Measurements from ENCODE around the gene DDX60. TPM values are rescaled to one million over a fixed set of nuclear protein-coding genes. Genes with fewer than 3 reads are reported as not detected.
A peak's percentile ranks its signal among the peaks of the same experiment; 100 is the strongest.
"Not testable (repeated sequence)": the region's sequence is repeated elsewhere in the genome, so short reads cannot be mapped to it uniquely, and the experiment has no call there.

Gene DDX60
- total and polyA plus RNA-seq, 7 experiments from 2014 or later, result 15.8 to 121 (median 29.0) TPM

DNA sequence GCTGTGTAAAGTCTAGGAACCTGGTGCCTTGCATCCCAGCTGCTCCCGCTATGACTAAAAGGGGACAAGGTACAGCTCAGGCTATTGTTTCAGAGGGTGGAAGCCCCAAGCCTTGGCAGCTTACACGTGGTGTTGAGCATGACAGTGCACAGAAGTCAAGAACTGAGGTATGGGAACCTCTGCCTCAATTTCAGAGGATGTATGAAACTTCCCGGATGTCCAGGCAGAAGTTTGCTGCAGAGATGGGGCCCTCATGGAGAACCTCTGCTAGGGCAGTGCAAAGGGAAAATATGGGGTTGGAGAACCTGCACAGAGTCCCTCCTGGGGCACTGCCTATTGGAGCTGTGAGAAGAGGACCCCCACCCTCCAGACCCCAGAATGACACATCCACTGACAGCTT lies 76.6 kb downstream of the DDX60 start:
- Histone ChIP-seq H3K4me1 (ENCODE audit: control insufficient read depth in 2 of 2, insufficient read depth in 2 of 2, low read length in 2 of 2) (peaks cover 0 to 4% of the 10 kb centered on the region in 2 donors), H3K9me3 (ENCODE audit: control insufficient read depth in 2 of 3, low read length in 3 of 3) (peaks cover 0 to 6% (median 0%) of the 10 kb centered on the region in 3 experiments), H3K4me3 (ENCODE audit: low read length) (no peak overlapping the region), H3K36me3 (ENCODE audit: control insufficient read depth in 2 of 3, insufficient read depth in 3 of 3, low read length in 3 of 3) (peaks cover 0 to 52% (median 12%) of the 10 kb centered on the region in 3 experiments), H3K27ac (ENCODE audit: low read depth, low read length) (no peak overlapping the region), H3K27me3 (ENCODE audit: control insufficient read depth in 2 of 2, insufficient read depth in 2 of 2, low read length in 2 of 2) (no peaks in the 10 kb centered on the region)
- Mint-ChIP-seq H3K27me3 (no peaks in the 10 kb centered on the region), H3K27ac (no peak overlapping the region), H3K4me1 (peaks cover 0 to 19% (median 9%) of the 10 kb centered on the region in 7 donors), H3K4me3 (no peak overlapping the region), H3K9me3 (peaks cover 3 to 25% (median 17%) of the 10 kb centered on the region in 11 donors), H3K36me3 (peaks cover 32 to 85% (median 79%) of the 10 kb centered on the region in 5 donors)
- ChIA-PET POLR2A (no interaction called here), CTCF (no interaction called here)
- no peak for DNase-seq
- ATAC-seq, result no peak
- intact Hi-C loops (cut with micrococcal nuclease), result no loop called here

DNA sequence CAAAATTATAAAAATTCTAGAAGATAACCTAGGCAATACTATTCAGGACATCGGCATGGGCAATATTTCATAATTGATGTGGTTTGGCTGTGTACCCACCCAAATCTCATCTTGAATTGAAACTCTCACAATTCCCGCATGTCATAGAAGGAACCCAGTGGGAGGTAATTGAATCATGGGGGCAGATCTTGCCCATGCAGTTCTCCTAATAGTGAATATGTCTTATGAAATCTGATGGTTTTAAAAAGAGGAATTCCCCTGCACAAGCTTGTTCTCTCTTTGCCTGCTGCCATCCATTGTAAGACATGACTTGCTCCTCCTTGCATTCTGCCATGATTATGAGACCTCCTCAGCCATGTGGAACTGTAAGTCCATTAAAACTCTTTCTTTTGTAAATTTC lies 77.7 kb downstream of the DDX60 start:
- Mint-ChIP-seq H3K36me3 (peaks cover 23 to 81% (median 72%) of the 10 kb centered on the region in 5 donors), H3K9me3 (peaks cover 3 to 25% (median 15%) of the 10 kb centered on the region in 11 donors), H3K27ac (no peak overlapping the region), H3K4me3 (no peak overlapping the region), H3K4me1 (peaks cover 0 to 19% (median 9%) of the 10 kb centered on the region in 7 donors), H3K27me3 (no peaks in the 10 kb centered on the region)
- Histone ChIP-seq H3K4me1 (ENCODE audit: control insufficient read depth in 2 of 2, insufficient read depth in 2 of 2, low read length in 2 of 2) (peaks cover 0 to 4% of the 10 kb centered on the region in 2 donors), H3K36me3 (ENCODE audit: control insufficient read depth in 2 of 3, insufficient read depth in 3 of 3, low read length in 3 of 3) (peaks cover 0 to 43% (median 7%) of the 10 kb centered on the region in 3 experiments), H3K27ac (ENCODE audit: low read depth, low read length) (no peak overlapping the region), H3K4me3 (ENCODE audit: low read length) (no peak overlapping the region), H3K9me3 (ENCODE audit: control insufficient read depth in 2 of 3, low read length in 3 of 3) (peaks cover 0 to 6% (median 0%) of the 10 kb centered on the region in 3 experiments), H3K27me3 (ENCODE audit: control insufficient read depth in 2 of 2, insufficient read depth in 2 of 2, low read length in 2 of 2) (no peaks in the 10 kb centered on the region)
- POLR2A ChIA-PET, result no interaction called here
- ATAC-seq (no peak), DNase-seq (no peak)
- CTCF ChIA-PET, result no interaction called here
- intact Hi-C loops (cut with micrococcal nuclease), result no loop called here

DNA sequence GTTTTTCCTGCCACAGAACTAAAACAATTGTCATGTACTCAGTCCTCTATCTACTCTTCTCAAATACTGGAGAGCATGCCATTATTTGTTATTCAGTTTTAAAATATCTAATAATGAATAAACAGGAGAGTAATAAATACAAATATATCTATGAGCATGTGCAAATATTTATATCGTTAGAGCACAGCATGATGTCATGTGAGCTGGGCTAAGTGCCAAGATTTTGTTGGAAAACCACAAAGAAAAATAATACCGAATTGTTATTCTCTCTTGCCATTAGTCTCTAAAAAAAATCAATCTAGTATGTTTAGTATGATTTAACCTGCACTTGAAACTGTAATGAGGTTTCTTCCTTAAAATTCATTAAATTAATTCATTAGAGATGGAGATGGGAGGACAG lies 97.3 kb downstream of the DDX60 start:
- Mint-ChIP-seq H3K9me3 (peaks cover 0 to 16% (median 5%) of the 10 kb centered on the region in 11 donors), H3K4me1 (peaks cover 0 to 7% (median 0%) of the 10 kb centered on the region in 7 donors), H3K27ac (peak overlapping the region in 3 of 9 donors; percentile 6 to 21 (median 21)), H3K27me3 (no peaks in the 10 kb centered on the region), H3K36me3 (peaks cover 35 to 84% (median 74%) of the 10 kb centered on the region in 5 donors), H3K4me3 (no peak overlapping the region)
- intact Hi-C loops (cut with micrococcal nuclease), result no loop called here
- ATAC-seq (no peak), DNase-seq (no peak)
- ChIA-PET POLR2A (no interaction called here), CTCF (no interaction called here)
- Histone ChIP-seq H3K9me3 (ENCODE audit: control insufficient read depth in 2 of 3, low read length in 3 of 3) (no peaks in the 10 kb centered on the region), H3K27me3 (ENCODE audit: control insufficient read depth in 2 of 2, insufficient read depth in 2 of 2, low read length in 2 of 2) (no peaks in the 10 kb centered on the region), H3K36me3 (ENCODE audit: control insufficient read depth in 2 of 3, insufficient read depth in 3 of 3, low read length in 3 of 3) (peaks cover 15 to 38% (median 15%) of the 10 kb centered on the region in 3 experiments), H3K4me1 (ENCODE audit: control insufficient read depth in 2 of 2, insufficient read depth in 2 of 2, low read length in 2 of 2) (no peaks in the 10 kb centered on the region), H3K27ac (ENCODE audit: low read depth, low read length) (no peak overlapping the region), H3K4me3 (ENCODE audit: low read length) (no peak overlapping the region)

DNA sequence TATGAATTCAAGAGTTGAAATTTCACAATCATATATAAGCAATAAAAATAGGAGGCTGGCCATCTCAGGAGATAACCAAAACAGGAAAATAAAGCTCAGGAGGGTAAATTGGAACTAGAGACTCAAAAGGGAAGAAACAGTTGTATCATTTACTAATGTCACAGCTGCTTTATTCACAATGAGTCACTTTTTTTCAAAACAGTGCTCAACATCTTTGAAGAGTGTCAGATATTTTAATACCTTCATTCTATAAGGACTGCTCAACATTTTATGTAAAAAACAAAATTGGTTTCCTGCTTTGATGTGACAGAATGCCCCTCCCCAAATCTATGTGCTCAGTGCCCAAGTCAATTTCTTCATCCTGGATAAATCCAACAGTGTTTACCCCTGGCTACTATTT lies 97.7 kb downstream of the DDX60 start:
- DNase-seq, result no peak
- peaks cover 0 to 20% (median 5%) of the 10 kb centered on the region in 11 donors for H3K9me3 Mint-ChIP-seq
- H3K4me1 Mint-ChIP-seq, result peaks cover 0 to 7% (median 0%) of the 10 kb centered on the region in 7 donors
- no peaks in the 10 kb centered on the region for H3K27me3 Mint-ChIP-seq
- H3K27me3 ChIP-seq (ENCODE audit: control insufficient read depth in 2 of 2, insufficient read depth in 2 of 2, low read length in 2 of 2), result no peaks in the 10 kb centered on the region
- peak overlapping the region in 2 of 9 donors; percentile 6 to 21 for H3K27ac Mint-ChIP-seq
- intact Hi-C loops (cut with micrococcal nuclease), result no loop called here
- H3K9me3 ChIP-seq (ENCODE audit: control insufficient read depth in 2 of 3, low read length in 3 of 3), result no peaks in the 10 kb centered on the region
- no peak overlapping the region for H3K27ac ChIP-seq (ENCODE audit: low read depth, low read length)
- CTCF ChIA-PET, result no interaction called here
- H3K36me3 Mint-ChIP-seq, result peaks cover 35 to 88% (median 78%) of the 10 kb centered on the region in 5 donors
- H3K4me3 Mint-ChIP-seq, result no peak overlapping the region
- H3K4me3 ChIP-seq (ENCODE audit: low read length), result no peak overlapping the region
- no peaks in the 10 kb centered on the region for H3K4me1 ChIP-seq (ENCODE audit: control insufficient read depth in 2 of 2, insufficient read depth in 2 of 2, low read length in 2 of 2)
- ATAC-seq, result no peak
- POLR2A ChIA-PET, result no interaction called here
- peaks cover 15 to 42% (median 15%) of the 10 kb centered on the region in 3 experiments for H3K36me3 ChIP-seq (ENCODE audit: control insufficient read depth in 2 of 3, insufficient read depth in 3 of 3, low read length in 3 of 3)

DNA sequence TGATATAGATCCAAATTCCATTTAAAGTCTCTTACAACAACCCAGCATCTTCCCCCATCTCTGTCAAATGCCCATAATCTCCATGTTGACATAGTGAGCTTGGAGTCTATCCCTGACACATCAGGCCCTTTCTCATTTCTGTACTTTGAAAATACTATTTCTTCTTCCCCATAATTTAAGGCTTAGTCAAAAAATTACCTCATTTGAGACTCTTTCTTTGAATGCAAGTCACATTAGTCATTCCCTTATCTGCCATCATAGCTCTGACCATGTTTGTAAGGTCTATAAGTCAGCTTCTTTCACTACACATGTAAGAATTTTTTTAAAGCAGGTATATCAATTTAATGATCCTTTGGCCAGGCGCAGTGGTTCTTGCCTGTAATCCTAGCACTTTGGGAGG lies 99.9 kb downstream of the DDX60 start:
- DNase-seq, result no peak
- ATAC-seq, result no peak
- no peaks in the 10 kb centered on the region for H3K27me3 Mint-ChIP-seq
- H3K9me3 Mint-ChIP-seq, result peaks cover 0 to 42% (median 18%) of the 10 kb centered on the region in 11 donors
- H3K4me3 Mint-ChIP-seq, result no peak overlapping the region
- no peaks in the 10 kb centered on the region for H3K4me1 ChIP-seq (ENCODE audit: control insufficient read depth in 2 of 2, insufficient read depth in 2 of 2, low read length in 2 of 2)
- intact Hi-C loops (cut with micrococcal nuclease), result no loop called here
- H3K9me3 ChIP-seq (ENCODE audit: control insufficient read depth in 2 of 3, low read length in 3 of 3), result no peaks in the 10 kb centered on the region
- no peak overlapping the region for H3K4me3 ChIP-seq (ENCODE audit: low read length)
- H3K36me3 ChIP-seq (ENCODE audit: control insufficient read depth in 2 of 3, insufficient read depth in 3 of 3, low read length in 3 of 3), result peaks cover 15 to 39% (median 15%) of the 10 kb centered on the region in 3 experiments
- no peak overlapping the region for H3K27ac ChIP-seq (ENCODE audit: low read depth, low read length)
- ChIA-PET CTCF (no interaction called here), POLR2A (no interaction called here)
- H3K36me3 Mint-ChIP-seq, result peaks cover 32 to 94% (median 90%) of the 10 kb centered on the region in 5 donors
- H3K4me1 Mint-ChIP-seq, result peaks cover 0 to 7% (median 0%) of the 10 kb centered on the region in 7 donors
- peak overlapping the region in 1 of 9 donors; percentile 57 for H3K27ac Mint-ChIP-seq
- H3K27me3 ChIP-seq (ENCODE audit: control insufficient read depth in 2 of 2, insufficient read depth in 2 of 2, low read length in 2 of 2), result no peaks in the 10 kb centered on the region

DNA sequence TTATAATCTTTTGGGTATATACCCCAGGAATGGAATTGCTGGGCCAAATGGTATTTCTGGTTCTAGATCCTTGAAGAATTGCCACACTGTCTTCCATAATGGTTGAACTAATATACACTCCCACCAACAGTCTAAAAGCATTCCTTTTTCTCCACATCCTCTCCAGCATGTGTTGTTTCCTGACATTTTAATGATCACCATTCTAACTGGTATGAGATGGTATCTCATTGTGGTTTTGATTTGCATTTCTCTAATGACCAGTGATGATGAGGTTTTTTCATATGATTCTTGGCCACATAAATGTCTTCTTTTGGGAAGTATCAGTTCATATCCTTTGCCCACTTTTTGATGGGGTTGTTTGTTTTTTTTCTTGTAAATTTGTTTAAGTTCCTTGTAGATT lies 105.0 kb downstream of the DDX60 start:
- H3K4me1 Mint-ChIP-seq; H3K27ac ChIP-seq (ENCODE audit: low read depth, low read length); DNase-seq; CTCF ChIA-PET; H3K27ac Mint-ChIP-seq; H3K27me3 Mint-ChIP-seq; H3K27me3 ChIP-seq (ENCODE audit: control insufficient read depth in 2 of 2, insufficient read depth in 2 of 2, low read length in 2 of 2); H3K4me1 ChIP-seq (ENCODE audit: control insufficient read depth in 2 of 2, insufficient read depth in 2 of 2, low read length in 2 of 2); H3K9me3 ChIP-seq (ENCODE audit: control insufficient read depth in 2 of 3, low read length in 3 of 3); H3K4me3 ChIP-seq (ENCODE audit: low read length); ATAC-seq; POLR2A ChIA-PET; H3K4me3 Mint-ChIP-seq; intact Hi-C loops (cut with micrococcal nuclease): not testable (repeated sequence)
- peaks cover 0 to 25% (median 5%) of the 10 kb centered on the region in 3 experiments for H3K36me3 ChIP-seq (ENCODE audit: control insufficient read depth in 2 of 3, insufficient read depth in 3 of 3, low read length in 3 of 3)
- peaks cover 20 to 73% (median 66%) of the 10 kb centered on the region in 5 donors for H3K36me3 Mint-ChIP-seq
- peaks cover 0 to 50% (median 23%) of the 10 kb centered on the region in 11 donors for H3K9me3 Mint-ChIP-seq

DNA sequence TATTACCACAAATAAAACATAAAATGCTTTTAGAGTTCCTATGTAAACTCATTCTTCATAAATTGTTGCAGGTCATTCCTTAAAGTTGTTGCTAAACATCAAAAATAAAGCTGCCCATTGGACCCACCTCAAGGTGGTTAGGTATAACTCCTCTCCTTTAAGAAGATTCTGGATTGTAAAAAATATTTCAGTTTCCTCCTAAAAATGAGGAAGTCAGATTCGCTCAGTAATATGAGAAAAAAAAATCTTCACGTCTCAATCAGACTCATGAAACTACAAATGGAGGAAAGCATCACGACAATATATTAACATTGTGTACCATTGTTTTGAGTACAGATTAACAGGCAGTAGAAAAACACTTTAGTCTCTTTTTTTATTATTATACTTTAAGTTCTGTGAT lies 105.9 kb downstream of the DDX60 start:
- ChIA-PET CTCF (no interaction called here), POLR2A (no interaction called here)
- Mint-ChIP-seq H3K27me3 (no peaks in the 10 kb centered on the region), H3K36me3 (peaks cover 16 to 73% (median 62%) of the 10 kb centered on the region in 5 donors), H3K4me3 (no peak overlapping the region), H3K4me1 (peaks cover 0 to 2% (median 0%) of the 10 kb centered on the region in 7 donors), H3K9me3 (peaks cover 4 to 43% (median 19%) of the 10 kb centered on the region in 11 donors), H3K27ac (no peak overlapping the region)
- no peaks in the 10 kb centered on the region for H3K27me3 ChIP-seq (ENCODE audit: control insufficient read depth in 2 of 2, insufficient read depth in 2 of 2, low read length in 2 of 2)
- DNase-seq (no peak), ATAC-seq (no peak)
- intact Hi-C loops (cut with micrococcal nuclease), result no loop called here
- no peaks in the 10 kb centered on the region for H3K4me1 ChIP-seq (ENCODE audit: control insufficient read depth in 2 of 2, insufficient read depth in 2 of 2, low read length in 2 of 2)
- no peak overlapping the region for H3K4me3 ChIP-seq (ENCODE audit: low read length)
- no peaks in the 10 kb centered on the region for H3K9me3 ChIP-seq (ENCODE audit: control insufficient read depth in 2 of 3, low read length in 3 of 3)
- no peak overlapping the region for H3K27ac ChIP-seq (ENCODE audit: low read depth, low read length)
- H3K36me3 ChIP-seq (ENCODE audit: control insufficient read depth in 2 of 3, insufficient read depth in 3 of 3, low read length in 3 of 3), result peaks cover 0 to 18% (median 5%) of the 10 kb centered on the region in 3 experiments
